ENCODE results near the gene MRPS10.
"Not testable (repeated sequence)": the region's sequence is repeated elsewhere in the genome, so short reads cannot be mapped to it uniquely, and the experiment has no call there.

MRPS10 gene

GRCh38 chr6:42225029-42225339 is 7.3 kb upstream of the MRPS10 start:
- TF ChIP-seq TAF1 (IDR thresholded peaks at IDR 0.05; ENCODE audit: borderline replicate concordance, low read depth, low read length) (no peak), POLR2A (IDR thresholded peaks at IDR 0.05; ENCODE audit: low read depth, low read length) (no peak), POLR2AphosphoS5 (IDR thresholded peaks at IDR 0.05; ENCODE audit: low read depth, low read length) (no peak)
- DNase-seq (ENCODE audit: insufficient read length) (no peak), FAIRE-seq (no peak)

GRCh38 chr6:42224222-42225028 is 6.8 kb upstream of the MRPS10 start:
- DNase-seq (ENCODE audit: insufficient read length), result peak; percentile 37
- peak; percentile 96 for FAIRE-seq
- TF ChIP-seq POLR2AphosphoS5 (IDR thresholded peaks at IDR 0.05; ENCODE audit: low read depth, low read length), result peak; percentile 29; the same call in 1 of the 2 replicates
- no peak for TF ChIP-seq TAF1 (IDR thresholded peaks at IDR 0.05; ENCODE audit: borderline replicate concordance, low read depth, low read length)

GRCh38 chr6:42222448-42222847 is 4.8 kb upstream of the MRPS10 start:
- TF ChIP-seq POLR2A (IDR thresholded peaks at IDR 0.05; ENCODE audit: low read depth, low read length) (no peak), POLR2AphosphoS5 (IDR thresholded peaks at IDR 0.05; ENCODE audit: low read depth, low read length) (no peak), TAF1 (IDR thresholded peaks at IDR 0.05; ENCODE audit: borderline replicate concordance, low read depth, low read length) (no peak)
- no peak for DNase-seq (ENCODE audit: insufficient read length)
- FAIRE-seq, result no peak

GRCh38 chr6:42221546-42221945 is 3.9 kb upstream of the MRPS10 start:
- TF ChIP-seq TAF1 (IDR thresholded peaks at IDR 0.05; ENCODE audit: borderline replicate concordance, low read depth, low read length) (no peak), POLR2AphosphoS5 (IDR thresholded peaks at IDR 0.05; ENCODE audit: low read depth, low read length) (no peak), POLR2A (IDR thresholded peaks at IDR 0.05; ENCODE audit: low read depth, low read length) (no peak)
- DNase-seq (ENCODE audit: insufficient read length), result no peak
- FAIRE-seq, result no peak

GRCh38 chr6:42220807-42221206 is 3.1 kb upstream of the MRPS10 start:
- FAIRE-seq, result no peak
- no peak for DNase-seq (ENCODE audit: insufficient read length)
- no peak for TF ChIP-seq TAF1 (IDR thresholded peaks at IDR 0.05; ENCODE audit: borderline replicate concordance, low read depth, low read length)
- no peak for TF ChIP-seq POLR2AphosphoS5 (IDR thresholded peaks at IDR 0.05; ENCODE audit: low read depth, low read length)
- no peak for TF ChIP-seq POLR2A (IDR thresholded peaks at IDR 0.05; ENCODE audit: low read depth, low read length)

GRCh38 chr6:42217157-42217518 is 523 bp downstream of the MRPS10 start:
- FAIRE-seq (peak; percentile 24), DNase-seq (ENCODE audit: insufficient read length) (no peak)
- TF ChIP-seq POLR2A (IDR thresholded peaks at IDR 0.05; ENCODE audit: low read depth, low read length) (no peak), TAF1 (IDR thresholded peaks at IDR 0.05; ENCODE audit: borderline replicate concordance, low read depth, low read length) (no peak), POLR2AphosphoS5 (IDR thresholded peaks at IDR 0.05; ENCODE audit: low read depth, low read length) (no peak)

- not testable (repeated sequence) for DNase-seq (ENCODE audit: insufficient read length); FAIRE-seq
These were observed 1.2 kb downstream of the MRPS10 start for GRCh38 chr6:42216495-42216894.

- no peak for FAIRE-seq
- TF ChIP-seq POLR2AphosphoS5 (IDR thresholded peaks at IDR 0.05; ENCODE audit: low read depth, low read length) (no peak), TAF1 (IDR thresholded peaks at IDR 0.05; ENCODE audit: borderline replicate concordance, low read depth, low read length) (no peak), POLR2A (IDR thresholded peaks at IDR 0.05; ENCODE audit: low read depth, low read length) (no peak)
These were observed 5.2 kb downstream of the MRPS10 start for GRCh38 chr6:42212442-42212841.

GRCh38 chr6:42211726-42212125 is 5.9 kb downstream of the MRPS10 start:
- FAIRE-seq (no peak), DNase-seq (ENCODE audit: insufficient read length) (no peak)
- TF ChIP-seq POLR2AphosphoS5 (IDR thresholded peaks at IDR 0.05; ENCODE audit: low read depth, low read length) (no peak), TAF1 (IDR thresholded peaks at IDR 0.05; ENCODE audit: borderline replicate concordance, low read depth, low read length) (no peak), POLR2A (IDR thresholded peaks at IDR 0.05; ENCODE audit: low read depth, low read length) (no peak)

More at GRCh38 chr6:42212442-42212841, 5.2 kb downstream of the MRPS10 start:
- DNase-seq (ENCODE audit: insufficient read length), result no peak

GRCh38 chr6:42210551-42210950 is 7.1 kb downstream of the MRPS10 start:
- no peak for DNase-seq (ENCODE audit: insufficient read length)

GRCh38 chr6:42207559-42207958 is 10.1 kb downstream of the MRPS10 start:
- not testable (repeated sequence) for FAIRE-seq; DNase-seq (ENCODE audit: insufficient read length)

More at GRCh38 chr6:42210551-42210950, 7.1 kb downstream of the MRPS10 start:
- no peak for FAIRE-seq
- TF ChIP-seq POLR2AphosphoS5 (IDR thresholded peaks at IDR 0.05; ENCODE audit: low read depth, low read length), result no peak
- no peak for TF ChIP-seq TAF1 (IDR thresholded peaks at IDR 0.05; ENCODE audit: borderline replicate concordance, low read depth, low read length)
- no peak for TF ChIP-seq POLR2A (IDR thresholded peaks at IDR 0.05; ENCODE audit: low read depth, low read length)

- FAIRE-seq, result no peak
- DNase-seq (ENCODE audit: insufficient read length), result no peak
- TF ChIP-seq POLR2AphosphoS5 (IDR thresholded peaks at IDR 0.05; ENCODE audit: low read depth, low read length) (no peak), TAF1 (IDR thresholded peaks at IDR 0.05; ENCODE audit: borderline replicate concordance, low read depth, low read length) (no peak), POLR2A (IDR thresholded peaks at IDR 0.05; ENCODE audit: low read depth, low read length) (no peak)
These were observed 12.8 kb downstream of the MRPS10 start for GRCh38 chr6:42204768-42205282.
